H1 (cell line): ENCODE results near the gene ARHGEF12. TPM values are rescaled to one million over a fixed set of nuclear protein-coding genes. Genes with fewer than 3 reads are reported as not detected.

ENCODE experiments used
- CTCF ChIA-PET: fragments of 300-600 bp; sonication (Branson Sonifier 250); formaldehyde crosslinking; loops from one replicate; lab custom pipeline; 2021; ENCODE audit not compliant: partially characterized antibody; lab: Charles Lee
- POLR2A ChIA-PET: fragments of 300-600 bp; sonication (Branson Sonifier 250); formaldehyde crosslinking; loops from one replicate; lab custom pipeline; 2021; ENCODE audit warnings: inconsistent platforms; ENCODE audit not compliant: partially characterized antibody; lab: Charles Lee
- DNase-seq, 2 experiments: peaks; one replicate each; pipeline versions ENCODE4 v3.0.0 to v3.0.0-alpha.2; 2010 to 2022; ENCODE audit warnings: low spot score in 2 of 2, low read depth in 1 of 2, mixed read lengths in 1 of 2
- FAIRE-seq: peaks from 2 replicates; lab custom pipeline; 2011; peaks lifted over from hg19 to GRCh38; lab: Jason Lieb, UNC
- H2AFZ ChIP-seq: 2 replicates; pipeline ENCODE4 v1.8.1; 2012; ENCODE audit warnings: low read length, inconsistent platforms
- H2AK5ac ChIP-seq: 2 replicates; pipeline ENCODE4 v1.6.1; 2013; ENCODE audit warnings: low read depth, low read length
- H2BK120ac ChIP-seq: replicated peaks from 2 replicates; pipeline ENCODE3; 2013; ENCODE audit warnings: low read depth, low read length, inconsistent platforms
- H2BK12ac ChIP-seq: 2 replicates; pipeline ENCODE4 v1.6.1; 2013; ENCODE audit warnings: low read depth, low read length
- H2BK15ac ChIP-seq: 2 replicates; pipeline ENCODE4 v1.6.1; 2013; ENCODE audit warnings: low read length
- H2BK20ac ChIP-seq: 2 replicates; pipeline ENCODE4 v1.6.1; 2013; ENCODE audit warnings: low read length
- H2BK5ac ChIP-seq: 2 replicates; pipeline ENCODE4 v1.6.1; 2013; ENCODE audit warnings: low read depth, low read length
- H3K14ac ChIP-seq: 2 replicates; pipeline ENCODE4 v1.6.1; 2013; ENCODE audit warnings: inconsistent platforms; ENCODE audit not compliant: insufficient read length
- H3K18ac ChIP-seq: 2 replicates; pipeline ENCODE4 v1.6.1; 2013; ENCODE audit warnings: low read length; ENCODE audit errors: extremely low read depth
- H3K23ac ChIP-seq: 2 replicates; pipeline ENCODE4 v1.6.1; 2013; ENCODE audit warnings: inconsistent platforms; ENCODE audit not compliant: insufficient read length
- H3K23me2 ChIP-seq: 2 replicates; pipeline ENCODE4 v1.6.1; 2013; ENCODE audit warnings: low read depth, low read length
- H3K27ac ChIP-seq: 2 replicates; pipeline ENCODE4 v1.6.1; 2011; ENCODE audit warnings: low read depth, low read length, inconsistent platforms
- H3K27me3 ChIP-seq, 4 experiments: replicated peaks in 1 of 4; 1 replicate in 1 of 4; 2 replicates in 3 of 4; pipeline versions ENCODE4 v1.6.1 to v1.8.1; 2011 to 2013; ENCODE audit warnings: low read length in 3 of 4, mild to moderate bottlenecking in 3 of 4, inconsistent platforms in 2 of 4, mixed read lengths in 2 of 4, moderate library complexity in 1 of 4; ENCODE audit not compliant: control insufficient read depth in 3 of 4, insufficient read depth in 3 of 4; ENCODE audit errors: extremely low read depth in 1 of 4
- H3K36me3 ChIP-seq, 4 experiments: 2 replicates each; pipeline versions ENCODE4 v1.6.1 to v1.8.1; 2011 to 2013; ENCODE audit warnings: mild to moderate bottlenecking in 4 of 4, low read length in 3 of 4, moderate library complexity in 2 of 4, control low read depth in 1 of 4, inconsistent platforms in 1 of 4; ENCODE audit not compliant: insufficient read depth in 4 of 4, control insufficient read depth in 2 of 4
- H3K4ac ChIP-seq: replicated peaks from 2 replicates; pipeline ENCODE3; 2013; ENCODE audit warnings: low read length, low read depth, mixed read lengths, inconsistent platforms; ENCODE audit not compliant: insufficient read length
- H3K4me1 ChIP-seq, 4 experiments: replicated peaks in 1 of 4; 1 replicate in 1 of 4; 2 replicates in 3 of 4; pipeline versions ENCODE4 v1.6.1 to v1.8.1; 2011 to 2013; ENCODE audit warnings: low read length in 3 of 4, inconsistent platforms in 2 of 4, mixed read lengths in 1 of 4; ENCODE audit not compliant: insufficient read depth in 4 of 4, control insufficient read depth in 3 of 4
- H3K4me2 ChIP-seq, 2 experiments: 2 replicates each; pipeline versions ENCODE4 v1.6.1 to v1.8.1; 2011 to 2013; ENCODE audit warnings: low read depth in 2 of 2, low read length in 2 of 2, control low read depth in 1 of 2, inconsistent platforms in 1 of 2, mild to moderate bottlenecking in 1 of 2; ENCODE audit not compliant: insufficient read depth in 1 of 2
- H3K4me3 ChIP-seq, 4 experiments: fragments of 200-600, 300-600 bp in 1 of 4; sonication (generic), shearing (Covaris generic), sonication (Bioruptor Twin) in 1 of 4; 2 replicates each; pipeline versions ENCODE4 v1.5.1 to v1.8.1; 2011 to 2016; ENCODE audit warnings: low read length in 4 of 4, low read depth in 3 of 4, control low read depth in 2 of 4, inconsistent platforms in 2 of 4, mild to moderate bottlenecking in 2 of 4, mixed read lengths in 1 of 4, moderate library complexity in 1 of 4; ENCODE audit not compliant: insufficient read depth in 2 of 4; ENCODE audit errors: extremely low read depth in 1 of 4
- H3K56ac ChIP-seq: replicated peaks from 2 replicates; pipeline ENCODE3; 2013; ENCODE audit warnings: low read depth, mild to moderate bottlenecking, mixed read lengths, low read length, inconsistent platforms; ENCODE audit not compliant: insufficient read length
- H3K79me1 ChIP-seq: 2 replicates; pipeline ENCODE4 v1.6.1; 2013; ENCODE audit warnings: low read depth, low read length, control low read depth
- H3K79me2 ChIP-seq, 2 experiments: 2 replicates each; pipeline versions ENCODE4 v1.6.1 to v1.8.1; 2012 to 2013; ENCODE audit warnings: low read length in 2 of 2, mild to moderate bottlenecking in 2 of 2, inconsistent platforms in 1 of 2; ENCODE audit not compliant: insufficient read depth in 2 of 2, control insufficient read depth in 1 of 2
- H3K9ac ChIP-seq, 4 experiments: replicated peaks in 1 of 4; 1 replicate in 1 of 4; 2 replicates in 3 of 4; pipeline versions ENCODE4 v1.6.1 to v1.8.1; 2011 to 2013; ENCODE audit warnings: low read depth in 3 of 4, low read length in 3 of 4, control low read depth in 2 of 4, mild to moderate bottlenecking in 2 of 4, moderate library complexity in 2 of 4, inconsistent platforms in 1 of 4; ENCODE audit errors: extremely low read depth in 1 of 4
- H3K9me3 ChIP-seq, 2 experiments: 2 replicates each; pipeline versions ENCODE4 v1.6.1 to v1.8.1; 2012 to 2013; ENCODE audit warnings: mild to moderate bottlenecking in 2 of 2, moderate library complexity in 2 of 2, control low read depth in 1 of 2, inconsistent platforms in 1 of 2, low read depth in 1 of 2, low read length in 1 of 2, mixed read lengths in 1 of 2; ENCODE audit not compliant: insufficient read depth in 2 of 2
- H4K20me1 ChIP-seq, 2 experiments: replicated peaks in 1 of 2; 2 replicates each; pipeline versions ENCODE3 to v1.8.1; 2011 to 2013; ENCODE audit warnings: inconsistent platforms in 2 of 2, low read length in 2 of 2, mild to moderate bottlenecking in 1 of 2; ENCODE audit not compliant: insufficient read depth in 2 of 2, control insufficient read depth in 1 of 2
- H4K5ac ChIP-seq: 2 replicates; pipeline ENCODE4 v1.6.1; 2013; ENCODE audit warnings: low read length, low read depth, mixed read lengths, inconsistent platforms; ENCODE audit not compliant: insufficient read length
- H4K8ac ChIP-seq: 2 replicates; pipeline ENCODE4 v1.8.0; 2013; ENCODE audit warnings: mild to moderate bottlenecking, moderate library complexity, low read length, inconsistent platforms; ENCODE audit not compliant: insufficient read depth; ENCODE audit errors: extremely low read depth
- H4K91ac ChIP-seq: replicated peaks from 2 replicates; pipeline ENCODE3; 2013; ENCODE audit warnings: low read length, mixed read lengths, inconsistent platforms; ENCODE audit not compliant: insufficient read length
- BCL11A ChIP-seq, 2 experiments: IDR thresholded peaks; one replicate each; pipeline ENCODE4 v1.6.1; 2011; ENCODE audit warnings: low read depth in 2 of 2, low read length in 2 of 2, mild to moderate bottlenecking in 2 of 2
- CTBP2 ChIP-seq: IDR thresholded peaks from 2 replicates; pipeline ENCODE4 v1.7.0; 2011; ENCODE audit warnings: borderline replicate concordance, mild to moderate bottlenecking, moderate library complexity, mixed read lengths, low read length; ENCODE audit not compliant: insufficient read depth, insufficient read length
- WGBS, 2 experiments: shearing (Covaris generic) in 1 of 2; methylation state at CpG; one replicate each; pipeline versions ENCODE4 v1.1.6 to v1.1.7; 2013 to 2015; ENCODE audit warnings: low lambda C conversion rate in 2 of 2, mixed read lengths in 2 of 2, inconsistent platforms in 1 of 2, low coverage in 1 of 2, missing lambda C conversion rate in 1 of 2; ENCODE audit not compliant: insufficient replicate concordance in 2 of 2, insufficient coverage in 1 of 2, insufficient read length in 1 of 2; ENCODE audit errors: extremely low coverage in 1 of 2, missing lambda C conversion rate in 1 of 2; 5-methylcytosine and 5-hydroxymethylcytosine counted together
- polyA plus RNA-seq, 7 experiments: library from polyadenylated mRNA; depleted of rRNA in 3 of 7; stranded (reverse) in 5 of 7; unstranded in 2 of 7; fragments of >200 nt in 5 of 7; fragments of 200-250 nt in 2 of 7; gene quantifications; 1 replicate in 5 of 7; 2 replicates in 1 of 7; 4 replicates in 1 of 7; pipeline versions ENCODE4 v1.2.1 to v1.2.3, GENCODE V29; 2011 to 2013; ENCODE audit warnings: missing spikeins in 2 of 7, mixed read lengths in 2 of 7
- total RNA-seq: library from RNA; stranded (reverse); fragmentation: NEBNext Ultra II Directional; extraction: Animal tissue kit (Norgen Biotek cat#: 25700); gene quantifications from 2 replicates; pipeline ENCODE4 v1.2.1, GENCODE V29; 2021

The ARHGEF12 gene
- total and polyA plus RNA-seq, 2 of the 8 experiments (the other 6 are each of a cell fraction or from before 2014, with no cell fraction given): 5.1 to 33.7 TPM

- Histone ChIP-seq H3K4me2 (no peak overlapping the region), H2BK20ac (0 out of 2 replicates have a peak overlapping the region, but pooled peaks have one; percentile 32), H3K27ac (no peak overlapping the region), H2AK5ac (0 out of 2 replicates have a peak overlapping the region, but pooled peaks have one; percentile 16), H2BK12ac (no peak overlapping the region), H2BK15ac (no peak overlapping the region), H4K5ac (no peak overlapping the region), H3K27me3 (peaks cover 0 to 22% (median 12%) of the 10 kb centered on the region in 4 experiments; a peak in 5 of 7 replicates), H3K18ac (no peak overlapping the region), H3K9me3 (no peaks in the 10 kb centered on the region), H4K91ac (peak overlapping the region; percentile 39), H3K4me1 (peaks cover 0 to 20% (median 9%) of the 10 kb centered on the region in 4 experiments; a peak in 5 of 7 replicates), H3K79me2 (no peaks in the 10 kb centered on the region), H2BK5ac (no peak overlapping the region), H2BK120ac (no peak overlapping the region), H3K4ac (no peak overlapping the region), H3K14ac (no peak overlapping the region), H3K79me1 (no peaks in the 10 kb centered on the region), H3K23me2 (peaks cover 5% of the 10 kb centered on the region; the same call in 1 of the 2 replicates), H4K8ac (no peak overlapping the region), H2AFZ (no peak overlapping the region), H3K9ac (no peak overlapping the region), H3K56ac (no peak overlapping the region), H3K23ac (no peak overlapping the region), H4K20me1 (peaks cover 0 to 4% of the 10 kb centered on the region in 2 experiments), H3K36me3 (no peaks in the 10 kb centered on the region), H3K4me3 (no peak overlapping the region)
- FAIRE-seq: no peak
- 88% methylated on average over 14 of the region's 14 CpGs; no CpG with 5 or more reads in 1 of the 2 experiments for WGBS, 2 experiments
- ChIA-PET POLR2A (no interaction called here), CTCF (interaction anchor here (0.7 to 2.9 kb wide), 4 partner anchors 11 to 437 kb away, joined by 3 to 8 read pairs (median 3); no protein-coding TSS in a partner anchor)
- no peak for DNase-seq
- TF ChIP-seq BCL11A (IDR thresholded peaks at IDR 0.05; ENCODE audit: low read depth in 2 of 2, low read length in 2 of 2) (no peak), CTBP2 (no peak)
Observed at GRCh38 chr11:120514541-120515121, 178.4 kb downstream of the ARHGEF12 start.
